ELF-1 (cell line): ENCODE data around the gene RNH1.

Source experiments
- DNase-seq: peaks from one replicate; pipeline ENCODE4 v3.0.0-alpha.2; 2016; ENCODE audit warnings: low read depth, low spot score

RNH1 gene

DNA sequence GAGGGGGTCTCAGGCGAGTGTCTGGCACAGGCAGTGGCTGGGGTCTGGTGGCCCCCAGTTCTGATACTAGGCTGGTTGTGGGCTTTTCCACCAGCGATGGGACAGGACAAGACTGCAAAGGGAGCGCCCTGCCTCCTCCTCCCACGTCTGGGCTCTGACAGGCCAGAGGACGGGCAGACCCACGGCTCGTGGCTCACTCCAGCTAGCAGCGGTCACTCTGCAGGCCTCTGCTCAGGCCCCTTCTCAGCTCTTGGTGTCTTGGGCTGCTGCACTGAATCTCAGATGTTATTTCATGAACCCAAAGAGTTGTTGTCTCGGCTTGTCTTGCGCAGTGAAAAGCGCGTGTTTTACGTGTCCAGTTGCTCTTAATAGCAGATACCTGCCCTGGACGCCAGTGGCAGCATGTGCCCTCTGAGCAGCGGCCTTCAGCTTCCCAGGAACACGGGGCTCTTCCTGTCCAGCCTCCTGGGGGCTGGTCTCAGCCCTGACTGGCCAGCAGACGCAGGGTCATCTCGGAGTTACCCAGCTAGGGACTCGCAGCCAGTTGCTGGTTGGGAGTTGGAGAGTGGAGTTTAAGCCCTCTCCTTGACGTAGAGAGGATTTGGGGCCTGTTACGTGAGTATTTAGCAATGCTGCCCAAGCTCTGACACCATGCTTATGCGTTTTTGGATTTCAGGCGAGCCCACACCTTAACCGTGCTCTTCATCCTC, 47.4 kb downstream of the RNH1 start:
- DNase-seq = no peak

DNA sequence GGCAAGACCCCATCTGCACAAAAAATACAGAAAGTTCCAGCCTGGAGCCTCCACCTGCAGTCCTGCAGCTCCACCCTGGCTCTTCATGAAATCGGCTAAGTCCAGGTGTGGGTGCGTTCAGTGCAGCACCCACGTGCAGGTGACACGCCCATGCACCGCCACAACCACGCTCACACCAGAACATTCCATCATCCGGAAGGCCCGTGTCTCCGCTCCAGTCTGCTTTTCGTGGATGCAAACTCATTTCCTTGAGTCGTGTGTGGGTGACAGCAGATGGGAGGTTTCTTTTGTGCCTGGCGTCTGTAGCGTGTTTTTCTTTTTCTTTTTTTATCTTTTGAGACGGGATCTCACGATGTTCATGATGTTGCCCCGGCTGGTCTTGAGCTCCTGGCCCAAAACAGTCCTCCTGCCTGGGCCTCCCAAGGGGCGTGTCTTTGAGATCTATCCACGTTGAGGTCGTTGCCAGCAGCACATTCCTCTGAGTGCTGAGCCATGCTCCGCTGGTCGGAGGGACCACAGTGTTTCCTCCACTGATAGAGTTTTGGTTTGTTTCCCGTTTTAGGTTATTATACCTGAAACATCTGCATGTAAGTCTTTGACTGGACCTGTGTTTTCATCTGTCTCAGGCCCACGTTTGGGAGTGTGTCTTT, 49.8 kb downstream of the RNH1 start:
- DNase-seq = no peak

DNA sequence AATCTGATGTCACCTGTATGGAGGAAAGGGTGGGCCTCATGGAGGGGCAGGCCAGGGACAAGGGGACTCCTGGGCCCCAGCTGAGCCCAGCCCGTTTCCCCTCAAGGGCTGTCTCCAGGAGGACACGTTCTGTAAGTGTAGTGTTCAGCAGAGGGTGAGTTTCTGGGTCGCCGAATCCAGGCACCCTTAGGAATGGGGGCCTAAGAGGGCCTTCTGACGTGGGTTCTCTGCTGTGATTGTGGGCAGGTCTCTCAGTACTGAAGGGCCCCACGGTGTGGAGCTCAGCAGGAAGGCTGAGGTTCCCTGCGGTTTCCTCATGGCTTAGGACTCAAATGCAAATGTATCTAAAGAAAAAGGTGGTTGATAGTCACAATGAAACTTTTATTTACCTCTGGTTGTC, 50.5 kb downstream of the RNH1 start:
- DNase-seq = no peak

DNA sequence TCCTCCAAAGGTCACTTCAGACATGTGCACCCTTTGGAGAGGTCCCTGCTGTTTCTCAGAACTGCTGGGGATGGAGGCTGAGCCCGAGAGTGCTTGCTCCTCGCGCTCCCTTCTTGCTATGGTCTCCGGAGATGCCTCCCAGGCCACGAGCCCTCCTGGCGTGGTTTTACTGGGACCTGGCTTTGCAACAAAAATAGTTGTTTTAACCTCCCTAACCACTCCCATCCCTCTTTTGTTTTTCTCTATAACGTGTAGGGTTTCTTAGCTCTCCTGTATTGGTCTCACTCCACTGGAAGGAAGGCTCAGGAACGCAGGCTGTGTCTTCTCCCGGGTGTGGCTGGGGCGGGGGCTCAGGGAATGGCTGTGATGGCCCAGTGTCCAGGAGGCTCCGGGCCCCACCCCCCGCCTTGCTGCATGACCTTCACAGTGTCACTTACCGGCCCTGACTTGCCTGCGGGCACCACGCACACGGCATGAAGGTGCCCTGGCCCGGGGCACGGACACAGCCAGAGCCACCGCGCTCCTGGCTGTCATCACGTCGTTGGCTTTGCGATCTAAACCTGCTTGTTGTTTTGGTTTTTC, 51.4 kb downstream of the RNH1 start:
- peak; percentile 59 for DNase-seq

DNA sequence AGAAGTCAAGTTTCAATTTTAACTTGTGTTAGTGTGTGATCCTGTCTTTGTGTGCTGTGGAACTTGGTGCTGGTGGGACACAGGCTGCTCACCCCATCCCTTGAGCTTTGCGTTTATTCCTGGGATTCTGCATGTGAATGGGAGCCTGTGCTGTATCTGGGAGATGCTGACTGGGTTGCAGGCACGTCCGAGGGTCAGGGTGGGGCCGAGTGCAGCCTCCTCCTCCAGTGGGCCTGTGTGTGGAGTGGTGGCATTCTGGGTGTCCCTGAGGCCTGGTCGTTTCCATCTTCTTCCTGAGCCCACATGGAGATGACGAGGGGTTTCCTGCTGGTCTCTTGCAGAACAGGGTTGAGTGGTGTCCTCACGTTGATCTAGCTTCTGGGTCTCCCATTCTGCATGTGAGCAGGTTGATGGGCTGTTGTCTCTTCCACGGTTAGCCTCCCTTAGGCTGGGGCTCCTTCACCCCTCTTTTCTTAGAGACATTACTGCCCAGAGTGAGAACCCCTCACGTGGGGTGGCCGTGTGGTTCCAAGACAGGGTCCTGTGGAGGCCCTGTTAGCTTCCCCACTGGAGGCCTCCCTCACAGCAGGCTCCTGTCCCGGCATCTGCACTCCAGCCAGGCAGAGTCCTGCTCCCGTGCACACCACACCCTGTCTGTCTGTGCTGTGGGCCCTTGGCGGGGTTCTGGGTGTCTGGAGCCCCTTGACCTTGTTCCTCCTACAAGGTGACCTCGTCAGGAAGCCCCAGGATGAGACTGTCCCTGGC, 52.1 kb downstream of the RNH1 start:
- no peak for DNase-seq

DNA sequence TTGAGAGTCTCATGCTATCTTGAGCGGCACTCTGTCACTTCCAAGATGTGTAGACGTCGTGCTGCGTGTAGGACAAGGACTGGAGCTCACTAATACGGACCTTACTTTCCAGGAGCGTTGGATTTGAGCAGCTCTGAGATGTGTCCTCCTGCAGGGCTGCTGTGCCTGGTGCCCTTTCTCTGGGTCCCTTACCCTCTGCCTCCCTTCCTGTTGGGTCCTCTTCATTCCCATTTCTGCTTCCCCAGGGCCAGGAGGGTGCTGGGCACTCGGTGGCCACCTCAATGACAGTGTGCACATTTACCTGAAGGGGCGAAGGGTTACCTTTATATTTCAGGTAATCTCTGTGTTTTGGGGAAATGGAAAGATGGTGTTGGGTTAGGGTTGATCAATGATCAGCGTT, 53.0 kb downstream of the RNH1 start:
- no peak for DNase-seq

DNA sequence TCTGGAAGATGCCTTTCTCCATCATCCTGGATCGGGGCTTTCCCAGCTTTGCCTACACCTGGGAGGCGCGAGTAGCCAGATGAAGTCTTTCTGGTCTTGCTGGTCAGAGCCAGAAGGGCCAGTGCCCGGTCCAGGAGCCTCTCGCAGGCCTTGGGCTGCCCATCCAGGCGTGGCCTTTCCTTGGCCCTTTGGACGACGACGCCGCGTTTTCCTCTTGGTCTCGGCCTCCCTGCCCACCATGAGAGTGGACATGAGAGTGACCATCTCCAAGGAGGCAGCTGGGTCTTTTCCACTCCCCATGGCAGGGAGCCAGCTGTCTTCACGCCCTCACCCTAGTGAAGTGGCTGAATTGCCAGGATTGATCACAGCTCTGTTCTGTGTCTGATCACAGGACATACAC, 53.5 kb downstream of the RNH1 start:
- DNase-seq = no peak

DNA sequence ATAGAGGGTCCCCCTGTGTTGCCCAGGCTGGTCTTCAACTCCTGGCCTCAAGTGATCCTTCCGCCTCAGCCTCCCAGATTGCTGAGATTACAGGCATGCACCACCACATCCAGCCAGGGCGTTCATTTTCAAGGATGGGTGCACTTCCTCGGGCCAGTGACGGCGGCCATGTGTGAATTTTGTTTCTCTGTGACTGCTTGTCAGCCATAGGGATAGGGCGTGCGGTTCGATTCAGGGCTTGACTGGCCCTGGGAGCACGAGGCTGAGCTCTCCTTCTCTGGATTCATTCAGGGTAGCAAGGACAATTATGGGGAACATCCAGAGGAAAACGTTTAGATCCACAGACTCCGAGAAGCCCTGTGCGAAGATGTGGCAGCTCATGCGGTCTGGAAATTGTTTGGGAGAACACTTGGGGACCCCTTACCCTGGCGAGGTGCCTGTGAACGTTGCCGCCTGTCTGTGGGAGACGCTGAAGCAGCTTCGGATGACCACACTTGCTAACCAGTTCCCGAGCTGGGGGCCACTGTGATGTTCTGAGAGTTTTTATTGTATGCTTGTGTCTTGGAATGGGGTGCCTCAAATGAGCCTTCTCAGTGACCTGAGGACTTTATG, 54.0 kb downstream of the RNH1 start:
- no peak for DNase-seq

DNA sequence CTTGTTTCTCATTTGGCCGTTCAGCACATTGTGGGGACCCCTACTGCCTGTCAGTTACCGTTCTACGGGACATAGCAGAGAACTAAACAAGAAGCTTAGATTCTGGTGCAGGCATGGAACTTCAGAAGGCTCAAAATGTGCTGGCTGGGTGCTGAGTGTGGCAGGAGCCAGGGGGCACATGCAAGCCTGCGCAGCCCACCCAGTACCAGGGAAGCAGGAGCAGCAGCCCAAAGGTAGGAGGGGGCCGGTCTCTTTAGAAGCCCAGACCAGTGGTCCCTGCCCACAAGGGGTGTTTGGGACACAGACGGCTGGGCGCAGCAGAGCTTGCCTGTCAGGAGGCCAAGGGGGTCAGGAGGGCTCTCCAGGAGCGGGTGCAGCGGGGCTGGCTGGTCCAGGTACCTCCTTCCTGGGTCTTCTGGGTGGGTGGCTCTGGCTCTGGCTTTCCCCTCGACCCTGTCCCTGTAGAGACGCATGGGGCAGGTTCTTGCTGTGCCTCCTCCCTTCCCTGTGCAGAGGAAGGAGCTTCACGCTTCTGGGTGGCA, 54.8 kb downstream of the RNH1 start:
- no peak for DNase-seq

DNA sequence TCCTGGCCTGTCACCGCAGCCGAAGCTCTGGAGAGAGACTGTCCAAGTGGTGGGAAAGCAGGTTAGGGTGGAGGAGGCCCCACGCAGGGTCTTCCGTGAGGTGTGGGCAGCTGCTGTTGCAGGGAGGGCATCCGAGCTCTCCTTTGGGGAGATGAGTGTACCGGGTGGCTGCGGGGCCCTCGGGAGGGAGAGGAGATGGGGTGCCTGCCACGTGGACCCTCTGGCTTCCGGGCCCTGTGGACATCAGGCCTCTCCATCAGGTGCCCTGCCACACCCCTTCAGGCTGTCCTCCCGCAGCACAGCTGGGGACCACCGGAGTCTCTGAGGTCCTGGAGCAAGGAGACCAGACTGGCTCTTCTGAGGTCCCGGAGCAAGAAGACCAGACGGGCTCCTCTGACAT, 55.3 kb downstream of the RNH1 start:
- no peak for DNase-seq

DNA sequence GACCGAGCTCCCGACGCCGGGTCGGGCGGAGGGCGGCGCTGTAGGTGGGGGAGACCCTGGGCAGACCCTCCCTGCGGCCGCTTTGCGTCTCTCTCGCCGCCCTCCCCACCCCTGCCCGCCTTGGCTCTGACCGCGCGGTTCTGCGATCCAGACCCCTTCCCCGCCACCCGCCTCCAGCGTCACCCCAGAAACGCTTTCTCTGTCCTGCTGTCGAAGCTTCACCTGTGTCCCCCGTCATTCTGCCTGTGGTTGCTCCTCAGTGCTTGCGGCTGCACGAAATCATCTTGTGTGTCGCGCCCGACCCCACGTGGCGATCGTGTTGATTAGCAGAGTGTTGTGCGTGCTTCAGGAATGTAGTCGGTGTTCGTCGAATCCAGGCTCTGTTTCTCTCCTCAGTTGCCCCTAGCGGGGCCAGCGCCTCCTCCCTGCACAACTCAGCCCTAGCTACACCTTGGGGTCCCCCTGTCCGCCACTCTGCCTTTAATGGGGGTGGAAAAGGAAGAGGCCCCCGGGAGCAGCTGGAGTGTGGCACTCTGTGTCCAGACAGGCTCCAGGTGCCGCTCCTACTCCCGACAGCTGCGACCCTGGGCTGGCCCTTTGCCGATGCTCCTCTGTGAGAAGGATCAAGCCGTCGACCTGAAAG, 56.1 kb downstream of the RNH1 start:
- DNase-seq = peak; percentile 64

DNA sequence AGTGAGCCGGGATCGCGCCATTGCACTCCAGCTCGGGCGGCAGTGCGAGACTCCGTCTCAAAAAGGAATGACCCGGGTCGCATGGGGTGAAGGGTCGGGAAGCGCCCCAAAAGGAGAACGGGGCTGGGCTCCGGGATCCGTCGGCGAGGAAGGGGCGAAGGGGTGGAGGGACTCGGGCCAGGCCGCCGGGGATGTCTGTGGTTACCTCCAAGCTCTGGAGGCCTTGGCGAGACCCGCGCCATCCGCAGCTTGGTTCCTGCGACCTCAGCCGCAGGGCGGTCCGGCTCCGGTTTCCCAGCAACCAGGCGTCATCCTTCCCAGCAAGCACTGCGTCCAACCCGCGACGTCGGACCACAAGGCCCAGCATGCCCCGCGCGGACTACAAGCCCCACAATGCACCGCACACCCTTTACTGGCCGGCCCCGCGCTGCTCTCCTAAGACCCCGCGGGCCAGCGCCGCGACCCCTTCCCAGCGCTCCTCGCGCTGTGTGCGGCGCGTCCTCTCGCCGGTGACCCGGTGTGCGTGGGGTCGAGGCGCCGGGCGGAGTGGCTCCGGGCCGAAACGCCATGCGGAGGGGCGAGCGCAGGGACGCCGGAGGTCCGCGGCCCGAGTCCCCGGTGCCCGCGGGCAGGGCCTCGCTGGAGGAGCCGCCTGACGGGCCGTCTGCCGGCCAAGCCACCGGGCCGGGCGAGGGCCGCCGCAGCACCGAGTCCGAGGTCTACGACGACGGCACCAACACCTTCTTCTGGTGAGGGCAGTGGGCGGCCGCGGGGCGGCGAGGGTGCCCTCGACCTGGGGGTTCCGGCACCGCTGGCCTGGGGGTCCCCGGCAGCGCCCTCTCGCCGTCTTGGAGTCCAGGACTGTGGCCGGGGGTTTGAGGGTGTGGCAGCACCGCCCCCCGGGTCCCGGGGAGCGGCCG, 56.9 kb downstream of the RNH1 start, which contains the start of gene PTDSS2:
PTDSS2 (plus strand) TSS at position 391 of the 920 bp plus-strand sequence; CDS start at position 568, 177 bp downstream.
- DNase-seq = peak; percentile 98

DNA sequence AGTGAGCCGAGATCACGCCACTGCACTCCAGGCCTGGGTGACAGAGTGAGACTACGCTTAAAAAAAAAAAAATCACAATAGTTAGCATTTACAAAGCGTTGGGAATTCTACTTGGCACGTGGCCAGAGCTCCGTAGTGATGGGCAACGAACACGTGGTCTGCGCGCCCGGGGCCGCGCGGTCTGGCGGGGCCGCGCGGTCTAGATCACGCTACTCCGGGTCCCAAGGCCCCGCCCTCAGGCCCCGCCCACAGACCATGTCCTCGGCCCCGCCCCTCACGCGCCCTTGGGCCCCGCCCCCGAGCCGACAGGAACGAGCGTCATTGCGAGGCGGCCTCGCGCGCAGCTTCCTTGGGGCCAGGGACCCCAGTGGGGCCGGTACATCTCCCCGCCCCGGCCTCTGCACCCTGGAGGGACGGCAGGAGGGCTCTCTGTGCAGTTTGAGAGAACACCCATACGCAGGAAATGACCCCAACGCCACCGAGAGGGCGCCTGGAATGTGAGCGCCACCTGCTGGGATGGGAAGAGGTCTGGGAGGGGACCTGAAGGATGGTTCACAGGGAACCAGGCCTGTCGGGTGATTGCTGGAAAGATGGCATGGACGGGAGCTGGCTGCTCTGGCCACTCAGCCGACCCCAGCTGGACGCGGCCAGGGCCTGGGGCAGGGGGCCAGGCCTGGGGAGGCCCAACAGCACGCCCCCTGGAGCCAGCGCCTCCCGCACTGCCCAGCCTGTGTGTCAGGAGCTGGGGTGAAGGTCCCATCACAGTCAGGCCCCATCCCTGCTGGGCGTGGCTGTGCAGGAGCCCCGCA, 58.9 kb downstream of the RNH1 start:
- peak; percentile 93 for DNase-seq

DNA sequence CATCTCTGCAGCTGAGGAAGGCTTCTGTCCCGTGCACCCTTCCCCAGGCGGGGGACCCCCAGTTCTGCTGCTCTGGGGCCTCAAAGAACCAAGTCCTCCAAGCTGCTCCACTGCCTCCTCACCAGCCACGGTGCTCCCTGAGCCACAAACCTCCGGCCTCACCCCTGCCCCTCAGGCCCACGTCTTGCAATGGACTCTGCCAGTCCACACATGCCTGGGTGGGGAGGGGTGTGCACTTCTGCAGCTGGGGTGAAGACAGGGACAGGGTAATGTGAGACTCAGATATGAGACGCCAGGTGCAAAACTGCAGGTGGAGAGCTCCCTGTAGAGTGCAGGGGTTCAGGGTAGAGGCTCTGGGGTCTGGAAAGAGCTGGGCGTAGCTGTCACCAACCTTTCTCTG, 60.2 kb downstream of the RNH1 start:
- DNase-seq = no peak

DNA sequence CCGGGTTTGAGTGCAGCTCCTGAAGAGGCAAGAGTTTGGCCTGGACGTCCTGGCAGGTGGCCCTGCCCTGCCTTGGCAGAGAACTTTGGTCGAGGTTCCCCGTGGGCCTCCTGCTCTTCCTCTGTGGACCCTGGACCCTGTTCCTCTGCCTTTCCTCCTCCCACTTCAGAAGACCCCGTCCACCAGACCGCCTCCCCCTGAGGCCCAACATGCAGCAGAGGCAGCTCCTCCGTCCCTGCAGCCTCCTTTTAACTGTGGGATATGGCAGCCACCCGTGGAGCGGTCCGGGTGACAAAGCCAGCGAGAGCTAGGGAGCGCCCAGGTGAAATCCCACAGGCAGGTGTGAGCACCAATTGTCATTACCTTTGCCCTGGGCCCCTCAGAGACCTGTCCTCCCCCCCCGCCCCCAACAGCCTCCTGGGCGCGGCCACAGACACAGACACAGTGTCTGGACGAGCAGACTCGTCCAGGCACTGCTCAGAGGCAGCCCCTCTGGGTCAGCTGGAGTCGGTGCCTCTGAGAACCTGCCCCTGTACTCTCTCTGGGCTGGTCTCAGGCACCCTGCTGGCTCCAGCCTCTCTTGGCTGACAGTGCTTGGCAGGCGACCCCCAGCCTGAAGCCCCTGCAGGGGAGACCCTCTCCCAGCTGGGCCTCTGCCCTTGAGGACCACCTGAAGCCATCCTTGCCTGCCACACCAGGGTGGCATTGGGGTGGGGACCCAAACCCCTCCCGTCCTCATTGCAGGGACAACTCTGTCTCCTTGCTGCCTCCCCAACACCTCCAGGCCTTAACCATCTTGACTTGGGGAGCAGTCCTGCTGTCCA, 61.1 kb downstream of the RNH1 start:
- no peak for DNase-seq
